ENCODE results near the gene IL6. TPM values are rescaled to one million over a fixed set of nuclear protein-coding genes. Genes with fewer than 3 reads are reported as not detected.

IL6 gene
- total and polyA plus RNA-seq, 2 of the 8 experiments (the other 6 are each of a cell fraction or from before 2014, with no cell fraction given) = 0.12 to 0.41 TPM

DNA sequence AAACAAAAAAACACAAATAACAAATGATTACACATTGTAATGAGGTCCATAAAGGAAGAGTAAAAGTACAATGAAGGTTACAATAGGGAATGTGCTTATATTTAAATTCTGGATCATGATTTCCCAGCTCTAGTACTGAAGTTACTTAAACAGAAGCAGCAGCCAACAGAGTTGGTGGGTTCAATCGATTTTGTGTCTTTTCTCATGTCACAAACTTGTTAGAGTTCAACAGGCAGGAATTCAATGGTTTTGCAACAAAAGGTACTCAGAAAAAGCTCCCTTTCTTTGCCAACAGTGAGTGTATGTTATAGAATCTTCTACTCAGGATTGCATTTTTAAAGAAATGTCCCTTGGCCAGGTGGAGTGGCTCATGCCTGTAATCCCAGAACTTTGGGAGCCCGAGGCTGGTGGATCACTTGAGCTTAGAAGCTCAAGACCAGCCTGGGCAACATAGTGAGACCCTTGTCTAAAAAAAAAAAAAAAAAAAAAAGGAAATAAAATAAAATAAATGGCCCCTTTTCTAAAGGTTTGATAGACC, 29.6 kb upstream of the IL6 start (continued):
- no peak for TF ChIP-seq NANOG (IDR thresholded peaks at IDR 0.05; ENCODE audit: insufficient read depth, low read depth, low read length, poor library complexity, severe bottlenecking)
- no peak for TF ChIP-seq FOSL1 (IDR thresholded peaks at IDR 0.05; ENCODE audit: insufficient read depth, low read depth, low read length)
- TF ChIP-seq ZNF274 (IDR thresholded peaks at IDR 0.05; ENCODE audit: borderline replicate concordance, extremely low read depth, low read length) = no peak
